Measurements from ENCODE around the gene TRIM38. TPM values are rescaled to one million over a fixed set of nuclear protein-coding genes. Genes with fewer than 3 reads are reported as not detected.
A peak's percentile ranks its signal among the peaks of the same experiment; 100 is the strongest.

Gene TRIM38
- total and polyA plus RNA-seq, 8 donors: 11.9 to 16.5 (median 15.4) TPM

DNA sequence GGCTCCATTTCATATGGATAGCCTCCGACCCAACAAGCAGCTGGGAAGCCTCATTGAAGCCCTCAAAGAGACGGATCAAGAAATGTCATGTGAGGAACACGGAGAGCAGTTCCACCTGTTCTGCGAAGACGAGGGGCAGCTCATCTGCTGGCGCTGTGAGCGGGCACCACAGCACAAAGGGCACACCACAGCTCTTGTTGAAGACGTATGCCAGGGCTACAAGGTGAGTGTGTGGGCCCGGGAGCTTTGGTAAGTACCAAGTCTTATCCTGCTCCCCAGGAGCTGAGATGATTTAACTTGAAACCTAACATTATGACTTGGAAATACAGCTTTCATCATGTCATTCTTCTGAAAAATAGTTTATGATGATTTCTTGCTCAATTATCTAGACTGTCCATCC lies 4.1 kb downstream of the TRIM38 start:
- intact Hi-C loops (cut with DNase I): no loop called here
- H3K4me3 ChIP-seq: peak overlapping the region in 1 of 2 donors; percentile 6
- peak overlapping the region in 1 of 2 donors; percentile 14 for H3K27ac ChIP-seq
- no peaks in the 10 kb centered on the region for H3K9me3 ChIP-seq
- TF ChIP-seq, protein P1, sequence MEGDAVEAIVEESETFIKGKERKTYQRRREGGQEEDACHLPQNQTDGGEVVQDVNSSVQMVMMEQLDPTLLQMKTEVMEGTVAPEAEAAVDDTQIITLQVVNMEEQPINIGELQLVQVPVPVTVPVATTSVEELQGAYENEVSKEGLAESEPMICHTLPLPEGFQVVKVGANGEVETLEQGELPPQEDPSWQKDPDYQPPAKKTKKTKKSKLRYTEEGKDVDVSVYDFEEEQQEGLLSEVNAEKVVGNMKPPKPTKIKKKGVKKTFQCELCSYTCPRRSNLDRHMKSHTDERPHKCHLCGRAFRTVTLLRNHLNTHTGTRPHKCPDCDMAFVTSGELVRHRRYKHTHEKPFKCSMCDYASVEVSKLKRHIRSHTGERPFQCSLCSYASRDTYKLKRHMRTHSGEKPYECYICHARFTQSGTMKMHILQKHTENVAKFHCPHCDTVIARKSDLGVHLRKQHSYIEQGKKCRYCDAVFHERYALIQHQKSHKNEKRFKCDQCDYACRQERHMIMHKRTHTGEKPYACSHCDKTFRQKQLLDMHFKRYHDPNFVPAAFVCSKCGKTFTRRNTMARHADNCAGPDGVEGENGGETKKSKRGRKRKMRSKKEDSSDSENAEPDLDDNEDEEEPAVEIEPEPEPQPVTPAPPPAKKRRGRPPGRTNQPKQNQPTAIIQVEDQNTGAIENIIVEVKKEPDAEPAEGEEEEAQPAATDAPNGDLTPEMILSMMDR (IDR thresholded peaks at IDR 0.05): no peak
- ATAC-seq: no peak
- H3K4me1 ChIP-seq: peaks cover 40 to 84% of the 10 kb centered on the region in 2 donors
- peaks cover 0 to 72% of the 10 kb centered on the region in 2 donors for H3K36me3 ChIP-seq
- no peaks in the 10 kb centered on the region for H3K27me3 ChIP-seq
- no peak for DNase-seq

DNA sequence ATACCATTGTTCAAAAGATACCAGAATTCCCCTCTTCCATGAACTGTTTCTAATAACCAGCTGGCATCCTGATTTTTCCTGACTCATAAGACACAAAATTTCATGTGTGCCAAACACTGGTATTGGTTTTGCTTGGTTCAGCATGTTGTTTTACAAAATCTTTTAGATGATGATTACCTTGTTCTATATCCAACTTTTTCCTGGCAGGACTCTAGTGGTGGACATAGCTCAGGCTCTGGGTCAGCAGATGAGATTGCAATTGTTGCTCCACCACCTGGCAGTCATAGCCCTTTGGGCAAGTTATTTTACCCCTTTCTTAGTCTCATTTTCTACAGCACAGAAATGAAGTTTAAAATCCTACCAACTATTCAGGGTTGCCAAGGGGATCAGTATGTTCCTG lies 6.2 kb downstream of the TRIM38 start:
- intact Hi-C loops (cut with DNase I): no loop called here
- DNase-seq: peak in 1 of 4 donors; percentile 16
- Histone ChIP-seq H3K9me3 (no peaks in the 10 kb centered on the region), H3K4me1 (peaks cover 39 to 78% of the 10 kb centered on the region in 2 donors), H3K4me3 (no peak overlapping the region), H3K27ac (no peak overlapping the region), H3K36me3 (peaks cover 0 to 92% of the 10 kb centered on the region in 2 donors), H3K27me3 (no peaks in the 10 kb centered on the region)
- TF ChIP-seq, protein P1 (IDR thresholded peaks at IDR 0.05): no peak
- ATAC-seq: no peak

DNA sequence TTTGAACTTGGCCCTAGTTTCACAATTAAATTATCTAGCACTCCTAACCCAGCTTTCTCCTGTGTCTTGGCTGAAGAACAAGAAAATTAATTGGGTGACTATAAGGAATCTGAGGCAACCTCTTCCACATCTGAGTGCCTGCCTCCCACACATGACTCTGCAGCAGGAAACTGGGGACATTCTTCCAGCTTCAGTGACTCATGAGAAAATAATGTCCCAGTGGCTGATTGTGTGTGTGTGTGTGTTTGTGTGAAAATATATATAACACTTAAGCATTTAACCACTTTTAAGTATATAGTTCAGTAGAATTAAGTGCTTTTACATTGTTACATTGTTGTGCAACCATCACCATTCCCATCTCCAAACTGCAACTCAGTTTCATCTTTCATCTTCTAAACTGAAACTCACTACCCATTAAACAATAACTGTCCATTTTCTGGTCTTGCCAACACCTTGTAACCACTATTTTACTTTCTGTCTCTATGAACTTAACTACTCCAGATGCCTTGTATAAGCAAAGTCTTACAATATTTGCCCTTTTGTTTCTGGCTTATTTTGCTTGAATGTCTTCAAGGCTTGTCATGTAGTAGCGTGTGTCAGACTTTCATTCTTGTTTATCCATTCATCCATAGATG lies 8.7 kb downstream of the TRIM38 start:
- Histone ChIP-seq H3K27ac (peak overlapping the region; percentile 29 to 45), H3K36me3 (peaks cover 0 to 100% of the 10 kb centered on the region in 2 donors), H3K27me3 (no peaks in the 10 kb centered on the region), H3K4me3 (no peak overlapping the region), H3K4me1 (peaks cover 29 to 53% of the 10 kb centered on the region in 2 donors), H3K9me3 (no peaks in the 10 kb centered on the region)
- TF ChIP-seq, protein P1 (IDR thresholded peaks at IDR 0.05): no peak
- peak in 2 of 4 donors; percentile 47 to 51 for DNase-seq
- intact Hi-C loops (cut with DNase I): no loop called here
- peak; percentile 91 for ATAC-seq

DNA sequence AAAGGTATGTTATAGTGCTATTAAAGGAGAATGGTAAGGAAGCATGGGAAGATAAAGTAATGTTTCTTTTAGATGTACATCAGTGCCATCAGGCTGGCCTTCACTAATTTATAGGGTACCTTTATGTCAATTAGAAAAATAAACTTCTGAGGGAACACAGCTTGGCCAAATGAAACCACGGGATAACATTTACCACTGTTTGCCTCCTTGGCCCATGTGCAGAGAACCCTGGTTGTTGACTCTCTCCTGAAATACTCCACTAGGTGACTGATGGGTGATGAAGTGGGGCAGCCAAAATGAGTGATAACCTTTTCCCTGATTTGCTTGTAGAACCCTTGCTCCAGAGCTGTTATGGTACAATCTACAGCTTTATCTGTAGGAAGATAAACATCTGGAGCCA lies 9.5 kb downstream of the TRIM38 start:
- peaks cover 0 to 100% of the 10 kb centered on the region in 2 donors for H3K36me3 ChIP-seq

DNA sequence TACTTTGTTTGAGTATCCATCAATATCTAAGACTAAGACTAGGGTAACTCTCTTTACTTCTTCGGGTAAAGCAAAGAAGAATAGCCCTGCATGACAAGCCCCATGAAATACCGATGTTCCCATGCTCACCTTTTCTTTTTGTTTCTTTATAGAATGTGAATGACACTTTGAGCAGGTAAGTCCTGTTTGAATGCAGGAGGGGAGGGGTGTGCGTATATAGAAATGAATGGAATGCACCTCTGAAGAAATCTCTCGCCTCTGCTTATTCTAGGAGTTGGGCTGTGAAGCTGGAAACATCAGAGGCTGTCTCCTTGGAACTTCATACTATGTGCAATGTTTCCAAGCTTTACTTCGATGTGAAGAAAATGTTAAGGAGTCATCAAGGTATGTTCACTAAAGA lies 10.3 kb downstream of the TRIM38 start:
- DNase-seq: no peak
- no peak overlapping the region for H3K4me3 ChIP-seq
- no peak for ATAC-seq
- peaks cover 24 to 37% of the 10 kb centered on the region in 2 donors for H3K4me1 ChIP-seq
- H3K9me3 ChIP-seq: no peaks in the 10 kb centered on the region
- H3K27ac ChIP-seq: no peak overlapping the region
- intact Hi-C loops (cut with DNase I): no loop called here
- H3K36me3 ChIP-seq: peaks cover 0 to 100% of the 10 kb centered on the region in 2 donors
- no peaks in the 10 kb centered on the region for H3K27me3 ChIP-seq
- TF ChIP-seq, protein P1 (IDR thresholded peaks at IDR 0.05): no peak

More for the DNA sequence above, 9.5 kb downstream of the TRIM38 start:
- Histone ChIP-seq H3K9me3 (no peaks in the 10 kb centered on the region), H3K4me1 (peaks cover 29 to 45% of the 10 kb centered on the region in 2 donors), H3K4me3 (no peak overlapping the region), H3K27me3 (no peaks in the 10 kb centered on the region), H3K27ac (peak overlapping the region in 1 of 2 donors; percentile 45)
- intact Hi-C loops (cut with DNase I): no loop called here
- TF ChIP-seq, protein P1 (IDR thresholded peaks at IDR 0.05): no peak
- no peak for DNase-seq
- ATAC-seq: no peak

Measured in left lung (tissue), 10 donors.